Endodermal cell (in vitro differentiated cells): Measurements from ENCODE around the gene LRBA. TPM values are rescaled to one million over a fixed set of nuclear protein-coding genes. Genes with fewer than 3 reads are reported as not detected.

Source experiments
- DNase-seq: peaks from one replicate; pipeline ENCODE4 v3.0.0-alpha.2; 2017
- H3K27ac ChIP-seq: 2 replicates; pipeline ENCODE4 v1.5.1; 2013; ENCODE audit warnings: mild to moderate bottlenecking, low read depth, low read length, moderate library complexity
- H3K27me3 ChIP-seq: 2 replicates; pipeline ENCODE4 v1.6.1; 2013; ENCODE audit warnings: mild to moderate bottlenecking, low read length, moderate library complexity; ENCODE audit not compliant: insufficient read depth, control insufficient read depth, poor library complexity, severe bottlenecking
- H3K36me3 ChIP-seq: 2 replicates; pipeline ENCODE4 v1.7.0; 2013; ENCODE audit warnings: mild to moderate bottlenecking, low read length, moderate library complexity; ENCODE audit not compliant: control insufficient read depth, insufficient read depth
- H3K4me1 ChIP-seq: one replicate; pipeline ENCODE4 v1.7.0; 2013; ENCODE audit warnings: low read length; ENCODE audit not compliant: control insufficient read depth, insufficient read depth
- H3K4me3 ChIP-seq: 2 replicates; pipeline ENCODE4 v1.5.1; 2013; ENCODE audit warnings: mild to moderate bottlenecking, low read length, moderate library complexity
- H3K9ac ChIP-seq: 2 replicates; pipeline ENCODE4 v1.6.1; 2013; ENCODE audit warnings: mild to moderate bottlenecking, low read length, moderate library complexity; ENCODE audit not compliant: poor library complexity, severe bottlenecking; ENCODE audit errors: extremely low read depth
- H3K9me3 ChIP-seq: 2 replicates; pipeline ENCODE4 v1.6.1; 2013; ENCODE audit warnings: mild to moderate bottlenecking, low read length, moderate library complexity; ENCODE audit not compliant: control insufficient read depth
- H3K27ac Mint-ChIP-seq: 2 replicates; pipeline ENCODE4 v1.8.0; 2020; ENCODE audit warnings: mixed read lengths
- H3K27me3 Mint-ChIP-seq: 2 replicates; pipeline ENCODE4 v1.8.0; 2021; ENCODE audit warnings: mild to moderate bottlenecking, mixed read lengths; ENCODE audit not compliant: insufficient read depth
- H3K36me3 Mint-ChIP-seq: 2 replicates; pipeline ENCODE4 v1.8.0; 2020; ENCODE audit warnings: low read depth, mixed read lengths
- H3K4me1 Mint-ChIP-seq: 2 replicates; pipeline ENCODE4 v1.8.0; 2020; ENCODE audit warnings: mixed read lengths
- H3K4me3 Mint-ChIP-seq: 2 replicates; pipeline ENCODE4 v1.8.0; 2020; ENCODE audit warnings: mild to moderate bottlenecking, moderate library complexity, mixed read lengths
- H3K9me3 Mint-ChIP-seq: 2 replicates; pipeline ENCODE4 v1.8.0; 2020; ENCODE audit warnings: mild to moderate bottlenecking, mixed read lengths
- CTCF ChIP-seq: fragments of 200-600 bp; sonication (generic); conservative IDR thresholded peaks from 2 replicates; pipeline ENCODE4 v1.5.0; 2021; ENCODE audit warnings: antibody characterized with exemption, mild to moderate bottlenecking
- WGBS, 2 experiments: methylation state at CpG; one replicate each; pipeline versions ENCODE4 v1.1.5 to v1.1.7; 2013; ENCODE audit warnings: missing lambda C conversion rate in 2 of 2, mixed read lengths in 1 of 2; ENCODE audit not compliant: insufficient coverage in 1 of 2, insufficient read length in 1 of 2; 5-methylcytosine and 5-hydroxymethylcytosine counted together
- total RNA-seq, 2 donors: library from RNA; stranded (reverse); fragmentation: NEBNext Ultra II Directional in 1 of 2; extraction: Animal tissue kit (Norgen Biotek cat#: 25700) in 1 of 2; gene quantifications; 2 replicates in 1 of 2; 3 replicates in 1 of 2; pipeline ENCODE4 v1.2.1, GENCODE V29; 2021

The LRBA gene
- total RNA-seq, 2 donors from 2014 or later, result 77.3 to 95.9 TPM

- Histone ChIP-seq H3K9ac (no peak overlapping the region), H3K27ac (no peak overlapping the region), H3K9me3 (no peaks in the 10 kb centered on the region), H3K27me3 (no peaks in the 10 kb centered on the region), H3K4me1 (no peaks in the 10 kb centered on the region), H3K4me3 (no peak overlapping the region), H3K36me3 (peaks cover 9% of the 10 kb centered on the region)
- H3K4me3 Mint-ChIP-seq, result no peak overlapping the region
- no peaks in the 10 kb centered on the region for H3K9me3 Mint-ChIP-seq
- H3K4me1 Mint-ChIP-seq, result no peaks in the 10 kb centered on the region
- H3K36me3 Mint-ChIP-seq, result peaks cover 3% of the 10 kb centered on the region
- H3K27ac Mint-ChIP-seq, result no peak overlapping the region
- no peaks in the 10 kb centered on the region for H3K27me3 Mint-ChIP-seq
- TF ChIP-seq CTCF, result no peak
- WGBS, 2 experiments, result 83 to 97% methylated on average over 6 to 7 of the region's 7 CpGs
- no peak for DNase-seq
These were observed 151.6 kb downstream of the LRBA start for GRCh38 chr4:150863456-150863855.

GRCh38 chr4:150862829-150863228 lies 152.3 kb downstream of the LRBA start:
- Mint-ChIP-seq H3K4me1 (no peaks in the 10 kb centered on the region), H3K4me3 (no peak overlapping the region), H3K9me3 (no peaks in the 10 kb centered on the region), H3K27me3 (no peaks in the 10 kb centered on the region), H3K36me3 (peaks cover 3% of the 10 kb centered on the region), H3K27ac (no peak overlapping the region)
- H3K9ac ChIP-seq, result no peak overlapping the region
- WGBS, 2 experiments, result 89 to 95% methylated on average over 5 of the region's 5 CpGs
- no peaks in the 10 kb centered on the region for H3K27me3 ChIP-seq
- no peak for TF ChIP-seq CTCF
- no peak for DNase-seq
- peaks cover 9% of the 10 kb centered on the region for H3K36me3 ChIP-seq
- H3K4me3 ChIP-seq, result no peak overlapping the region
- no peaks in the 10 kb centered on the region for H3K9me3 ChIP-seq
- no peaks in the 10 kb centered on the region for H3K4me1 ChIP-seq
- no peak overlapping the region for H3K27ac ChIP-seq

- WGBS, 2 experiments, result 78 to 88% methylated on average over 1 of the region's 1 CpG
- no peaks in the 10 kb centered on the region for H3K9me3 ChIP-seq
- H3K27me3 Mint-ChIP-seq, result no peaks in the 10 kb centered on the region
- no peaks in the 10 kb centered on the region for H3K27me3 ChIP-seq
- no peak for TF ChIP-seq CTCF
- no peak overlapping the region for H3K27ac Mint-ChIP-seq
- no peak for DNase-seq
- peaks cover 7% of the 10 kb centered on the region for H3K36me3 ChIP-seq
- no peak overlapping the region for H3K4me3 Mint-ChIP-seq
- H3K27ac ChIP-seq, result no peak overlapping the region
- H3K4me1 Mint-ChIP-seq, result no peaks in the 10 kb centered on the region
- H3K4me1 ChIP-seq, result no peaks in the 10 kb centered on the region
- H3K36me3 Mint-ChIP-seq, result no peaks in the 10 kb centered on the region
- H3K9ac ChIP-seq, result no peak overlapping the region
- no peak overlapping the region for H3K4me3 ChIP-seq
- no peaks in the 10 kb centered on the region for H3K9me3 Mint-ChIP-seq
These were observed 155.6 kb downstream of the LRBA start for GRCh38 chr4:150859453-150859852.
